ENCODE measurements around the gene LDAF1.

GRCh38 chr16:21117567-21117966, 40.9 kb upstream of the LDAF1 start:
- TF ChIP-seq CTCF (IDR thresholded peaks at IDR 0.05) (no peak), POLR2A (IDR thresholded peaks at IDR 0.05) (no peak), POLR2AphosphoS5 (IDR thresholded peaks at IDR 0.05) (no peak), EP300 (IDR thresholded peaks at IDR 0.05) (no peak)
